Stimulated activated CD4-positive, alpha-beta T cell treated with anti-CD3 and anti-CD28 coated beads, TNF-alpha, amount 100 ng/mL, for 4 hours (primary cell): Measurements from ENCODE around the gene FBXL15.

ENCODE experiments used
- DNase-seq, 3 experiments: peaks; one replicate each; pipeline ENCODE4 v3.0.0-alpha.2; 2020; ENCODE audit warnings: low read depth in 3 of 3

The FBXL15 gene, protein sequence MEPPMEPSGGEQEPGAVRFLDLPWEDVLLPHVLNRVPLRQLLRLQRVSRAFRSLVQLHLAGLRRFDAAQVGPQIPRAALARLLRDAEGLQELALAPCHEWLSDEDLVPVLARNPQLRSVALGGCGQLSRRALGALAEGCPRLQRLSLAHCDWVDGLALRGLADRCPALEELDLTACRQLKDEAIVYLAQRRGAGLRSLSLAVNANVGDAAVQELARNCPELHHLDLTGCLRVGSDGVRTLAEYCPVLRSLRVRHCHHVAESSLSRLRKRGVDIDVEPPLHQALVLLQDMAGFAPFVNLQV

DNA sequence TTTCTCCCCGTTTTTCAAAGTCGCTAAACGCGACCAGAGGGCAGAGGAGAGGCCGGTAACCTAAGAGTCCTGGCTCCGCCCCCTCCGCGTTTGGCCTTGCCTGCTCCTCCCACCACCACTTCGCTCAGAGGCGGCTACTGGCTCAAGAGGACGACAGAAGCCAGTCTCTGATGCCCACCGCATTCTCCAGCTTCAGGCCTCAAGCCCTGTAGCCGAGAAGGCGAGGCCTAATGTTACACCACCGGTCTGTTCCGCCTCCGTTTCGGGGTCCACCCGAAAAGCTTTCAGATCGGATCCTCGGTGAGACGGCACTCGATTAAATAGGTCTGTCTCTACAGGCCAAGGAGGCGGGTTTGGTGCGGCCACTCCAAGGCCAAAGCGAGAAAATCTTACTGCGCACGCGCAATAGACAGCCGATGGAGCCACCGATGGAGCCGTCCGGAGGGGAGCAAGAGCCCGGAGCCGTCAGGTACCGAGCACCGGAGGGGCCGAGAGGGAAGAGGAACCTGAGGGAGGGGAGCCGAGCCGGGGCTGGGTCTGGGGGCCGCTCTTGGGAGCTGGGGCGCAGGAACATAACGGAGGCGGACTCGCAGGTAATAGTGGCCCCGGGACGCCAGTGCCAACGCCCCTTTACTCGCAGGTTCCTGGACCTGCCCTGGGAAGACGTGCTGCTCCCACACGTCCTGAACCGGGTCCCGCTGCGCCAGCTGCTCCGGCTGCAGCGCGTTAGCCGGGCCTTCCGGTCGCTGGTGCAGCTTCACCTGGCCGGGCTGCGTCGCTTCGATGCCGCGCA is at the start of gene FBXL15:
FBXL15 (plus strand) TSS at position 123 of the 793 bp plus-strand sequence; CDS start at position 417, 294 bp downstream.
- peak; percentile 82 to 94 (median 94) for DNase-seq

DNA sequence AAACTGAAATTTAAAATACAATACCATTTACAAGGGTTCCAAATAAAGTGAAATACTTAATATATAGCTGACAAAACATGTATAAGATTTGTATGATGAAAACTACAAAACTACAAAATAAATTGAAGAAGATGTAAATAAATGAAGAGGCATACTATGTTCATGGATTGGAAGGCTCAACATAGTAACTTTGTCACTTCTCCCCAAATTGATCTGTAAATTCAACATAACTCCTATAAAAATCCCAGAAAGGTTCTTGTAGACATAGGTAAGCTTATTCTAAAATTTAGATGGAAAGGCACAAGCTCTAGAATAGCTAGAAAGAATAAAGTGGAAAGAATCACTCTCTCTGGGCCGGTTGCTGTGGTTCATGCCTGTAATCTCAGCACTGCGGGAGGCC is 49.3 kb upstream of the FBXL15 start:
- no peak for DNase-seq

DNA sequence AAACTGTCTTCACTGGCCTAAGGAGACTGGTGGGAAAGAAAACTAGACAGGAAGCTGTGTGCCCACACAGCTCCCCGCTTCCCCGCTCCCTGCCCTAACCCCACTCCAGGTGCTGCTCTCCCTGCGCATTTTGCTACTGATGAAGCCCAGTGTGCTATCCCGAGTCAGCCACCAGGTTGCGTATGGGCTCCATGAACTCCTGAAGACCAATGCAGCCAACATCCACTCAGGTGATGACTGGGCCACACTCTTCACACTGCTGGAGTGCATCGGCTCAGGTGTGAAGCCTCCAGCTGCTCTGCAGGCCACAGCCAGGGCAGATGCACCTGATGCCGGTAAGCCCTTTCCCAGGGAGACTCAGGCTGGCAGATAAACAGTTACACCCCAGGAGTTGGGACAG is 45.4 kb upstream of the FBXL15 start:
- DNase-seq, result no peak

DNA sequence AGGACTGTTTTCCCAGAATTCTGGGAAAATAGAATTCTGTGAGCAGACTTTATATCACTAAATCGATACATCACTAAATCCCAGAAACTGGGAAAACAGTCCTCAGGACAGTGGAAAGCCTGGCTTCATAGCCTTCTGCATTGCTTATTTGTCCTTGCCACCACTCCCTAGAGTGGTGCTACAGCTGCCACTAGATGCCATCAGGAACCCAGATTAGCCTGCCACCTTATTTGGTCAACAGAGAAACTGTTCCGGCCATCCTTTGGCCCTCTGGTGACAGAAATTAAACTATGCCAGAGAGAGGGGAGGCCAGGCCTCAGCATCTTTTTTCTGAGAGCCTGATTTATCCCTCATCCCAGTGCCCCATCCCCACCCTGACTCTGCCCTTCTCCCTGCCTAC is 44.8 kb upstream of the FBXL15 start:
- DNase-seq, result no peak

- DNase-seq, result no peak
Observed at GRCh38 chr10:102376901-102377300, 43.7 kb upstream of the FBXL15 start.

DNA sequence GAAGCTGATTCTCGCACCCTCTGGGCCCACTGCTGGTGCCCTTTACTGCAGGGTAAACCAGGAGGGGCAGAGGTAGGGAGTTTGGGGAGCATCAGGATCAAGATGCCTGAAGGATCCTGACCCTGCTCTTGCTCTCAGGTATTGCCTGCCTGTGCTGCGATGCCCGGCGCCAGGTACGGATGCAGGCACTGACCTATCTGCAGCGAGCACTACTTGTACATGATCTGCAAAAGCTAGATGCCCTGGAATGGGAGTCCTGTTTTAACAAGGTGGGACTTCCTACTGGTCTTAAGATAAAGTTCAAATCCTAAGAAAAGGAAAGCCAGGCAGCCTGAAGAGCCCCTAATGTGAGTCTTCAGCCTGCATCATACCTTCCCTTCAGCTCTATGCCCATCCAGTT is 41.3 kb upstream of the FBXL15 start:
- DNase-seq, result no peak

- DNase-seq, result no peak
Observed at GRCh38 chr10:102381983-102382382, 38.7 kb upstream of the FBXL15 start.

GRCh38 chr10:102382871-102383270 is 37.8 kb upstream of the FBXL15 start:
- DNase-seq, result no peak

GRCh38 chr10:102384053-102384452 is 36.6 kb upstream of the FBXL15 start:
- no peak for DNase-seq

DNA sequence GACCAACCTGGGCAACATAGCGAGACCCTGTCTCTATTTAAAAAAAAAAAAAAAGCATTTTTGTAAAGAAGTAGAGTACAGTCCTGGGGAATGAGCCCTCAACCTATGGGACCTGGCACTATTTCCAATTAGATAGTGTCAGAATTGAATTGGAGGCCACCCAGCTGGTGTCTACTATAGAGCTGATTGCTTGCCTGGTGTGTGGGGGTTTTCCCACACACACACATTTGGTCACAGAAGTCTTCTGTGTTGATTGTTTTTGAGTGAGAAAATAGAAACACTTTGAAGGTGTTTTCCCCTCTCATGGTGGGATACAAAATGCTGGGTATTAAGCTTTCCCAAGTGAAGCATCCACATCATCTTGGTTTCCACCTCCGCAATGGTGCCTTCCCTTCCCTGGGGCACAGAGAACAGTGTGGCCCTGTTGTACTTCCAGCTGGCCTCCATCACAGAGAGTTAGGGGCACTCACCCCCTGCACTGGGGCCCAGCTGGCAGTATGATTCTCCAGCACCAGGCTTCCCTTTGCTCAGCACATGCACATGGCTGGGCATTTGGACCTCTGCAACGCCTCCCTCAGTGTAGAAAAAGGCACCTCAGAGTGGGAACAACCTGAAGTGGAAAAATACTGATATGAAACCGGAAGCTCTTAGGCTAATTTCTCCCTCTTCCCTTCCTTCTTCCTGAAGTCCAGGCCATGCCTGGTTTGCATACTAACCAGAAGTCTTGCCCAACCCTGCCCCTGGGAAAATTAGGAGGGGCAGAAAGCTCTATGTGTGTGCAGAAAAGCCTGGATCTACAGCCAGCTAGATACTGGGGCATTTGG is 35.8 kb upstream of the FBXL15 start:
- no peak for DNase-seq

DNA sequence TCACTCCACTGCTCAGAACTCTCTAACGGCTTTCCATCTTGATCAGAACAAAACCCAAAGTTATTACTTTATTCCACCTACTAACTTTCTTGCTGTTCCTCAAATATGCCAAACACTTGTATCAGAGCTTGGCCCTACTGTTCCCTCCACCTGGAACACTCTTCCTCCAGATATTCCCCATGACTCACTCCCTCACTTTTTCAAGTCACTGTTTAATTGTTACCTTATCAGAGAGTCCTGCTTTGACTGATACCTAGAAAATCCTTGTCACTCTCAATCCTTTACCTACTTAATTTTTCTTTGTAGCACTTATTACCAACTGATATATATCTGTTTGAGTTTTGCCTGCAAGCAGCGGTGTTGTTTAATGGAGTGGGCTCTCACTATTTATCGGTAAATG is 30.7 kb upstream of the FBXL15 start:
- no peak for DNase-seq

DNA sequence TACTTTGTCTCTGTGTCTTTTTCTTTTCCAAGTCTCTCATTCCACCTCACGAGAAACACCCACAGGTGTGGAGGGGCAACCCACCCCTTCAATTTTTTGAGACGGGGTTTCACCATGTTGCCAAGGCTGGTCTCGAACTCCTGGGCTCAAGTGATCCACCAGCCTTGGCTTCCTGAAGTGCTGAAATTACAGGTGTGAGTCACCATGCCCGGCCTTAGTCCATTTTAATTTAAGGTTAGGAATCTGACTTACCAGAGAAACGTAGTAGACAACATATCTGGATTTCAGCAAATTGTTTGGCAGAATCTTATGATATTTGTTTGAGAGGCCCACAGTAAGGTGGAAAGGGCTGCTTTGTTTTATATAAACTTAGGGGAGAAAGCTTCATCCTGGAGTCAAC is 28.3 kb upstream of the FBXL15 start:
- DNase-seq, result no peak

- DNase-seq, result no peak
Observed at GRCh38 chr10:102393411-102394078, 27.1 kb upstream of the FBXL15 start.

GRCh38 chr10:102394079-102394800 is 26.4 kb upstream of the FBXL15 start:
- peak; percentile 95 to 98 (median 97) for DNase-seq

DNA sequence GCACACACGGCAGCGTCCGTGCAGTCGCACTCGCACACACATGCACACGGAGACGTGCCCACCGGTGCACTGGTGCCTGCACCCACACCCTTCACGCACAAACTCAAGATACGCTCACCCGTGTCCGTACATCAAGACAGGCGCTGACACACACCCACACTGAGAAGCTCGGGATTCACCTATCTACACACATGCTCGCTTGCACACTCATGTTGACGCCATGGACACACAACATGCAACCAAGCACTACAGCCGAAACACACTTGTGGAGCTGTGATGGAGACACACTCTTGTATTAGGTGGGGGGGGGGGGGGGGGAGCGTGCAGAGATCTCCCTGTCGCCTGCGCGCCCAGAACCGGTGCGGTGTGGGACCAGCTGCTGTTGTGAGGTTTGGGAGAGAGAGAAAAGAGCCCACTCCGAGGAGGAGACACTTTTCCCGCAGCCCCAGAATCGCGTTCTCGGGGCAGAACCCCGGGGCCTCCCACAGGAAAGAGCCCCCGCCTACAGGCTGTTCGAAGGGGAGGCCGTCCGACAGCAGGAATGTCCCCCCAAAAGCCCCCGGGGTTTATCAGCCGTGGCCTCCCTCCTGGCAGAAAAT is 25.7 kb upstream of the FBXL15 start:
- DNase-seq, result peak in 1 of 3 experiments; percentile 37

GRCh38 chr10:102395400-102396316 is 25.0 kb upstream of the FBXL15 start, which contains the start of gene NFKB2:
Gene NFKB2 (plus strand): TSS chr10:102395705. CDS start chr10:102395960, 255 bp downstream.
- peak; percentile 86 to 94 (median 88) for DNase-seq

GRCh38 chr10:102396317-102396650 is 24.4 kb upstream of the FBXL15 start:
- DNase-seq, result no peak

- DNase-seq, result no peak
Observed at GRCh38 chr10:102396730-102397151, 23.9 kb upstream of the FBXL15 start.
